Endothelial cell of umbilical vein (primary cell): Measurements from ENCODE around the gene FAM168A. TPM values are rescaled to one million over a fixed set of nuclear protein-coding genes. Genes with fewer than 3 reads are reported as not detected.
A peak's percentile ranks its signal among the peaks of the same experiment; 100 is the strongest.

Source experiments
- BruUV-seq: library from RNA; stranded (reverse); fragments of 400-500 nt; replicated peaks from 2 replicates; lab custom pipeline; 2021; lab: Mats Ljungman, UMichigan
- CTCF ChIA-PET: fragments of 300-600, 350-600 bp; sonication (Branson Sonifier 250); formaldehyde crosslinking; loops from one replicate; lab custom pipeline; 2021; ENCODE audit warnings: antibody characterized with exemption, inconsistent platforms; lab: Charles Lee
- POLR2A ChIA-PET: fragments of 300-600, 350-600 bp; sonication (Branson Sonifier 250); formaldehyde crosslinking; loops from one replicate; lab custom pipeline; 2021; ENCODE audit warnings: antibody characterized with exemption, inconsistent platforms; lab: Charles Lee
- DNase-seq: peaks from one replicate; pipeline ENCODE4 v3.0.0-alpha.2; 2011; ENCODE audit warnings: low read depth, low spot score
- FAIRE-seq: peaks from 2 replicates; lab custom pipeline; 2011; peaks lifted over from hg19 to GRCh38; lab: Jason Lieb, UNC
- H2AFZ ChIP-seq: 2 replicates; pipeline ENCODE4 v1.6.0; 2012; ENCODE audit warnings: low read depth, low read length, control low read depth, inconsistent platforms
- H3K27ac ChIP-seq: 2 replicates; pipeline ENCODE4 v1.5.1; 2011; ENCODE audit warnings: low read depth, mild to moderate bottlenecking, control low read depth, low read length, moderate library complexity; ENCODE audit not compliant: insufficient read depth
- H3K27me3 ChIP-seq, 2 experiments: 2 replicates each; pipeline versions ENCODE4 v1.6.0 to v1.6.1; 2011; ENCODE audit warnings: low read length in 2 of 2, mixed read lengths in 1 of 2; ENCODE audit not compliant: control insufficient read depth in 2 of 2, insufficient read depth in 2 of 2
- H3K36me3 ChIP-seq, 2 experiments: 2 replicates in 1 of 2; 3 replicates in 1 of 2; pipeline ENCODE4 v1.5.1; 2011; ENCODE audit warnings: low read length in 2 of 2, mild to moderate bottlenecking in 1 of 2, moderate library complexity in 1 of 2; ENCODE audit not compliant: control insufficient read depth in 2 of 2, insufficient read depth in 2 of 2; ENCODE audit errors: extremely low read depth in 1 of 2
- H3K4me1 ChIP-seq: 3 replicates; pipeline ENCODE4 v1.5.1; 2011; ENCODE audit warnings: mild to moderate bottlenecking, low read length; ENCODE audit not compliant: control insufficient read depth, insufficient read depth; ENCODE audit errors: extremely low read depth
- H3K4me2 ChIP-seq: 2 replicates; pipeline ENCODE4 v1.6.1; 2011; ENCODE audit warnings: low read length, control low read depth, mixed read lengths; ENCODE audit not compliant: insufficient read depth
- H3K4me3 ChIP-seq, 3 experiments: fragments of 200-600 bp in 1 of 3; sonication (generic), shearing (Covaris generic) in 1 of 3; replicated peaks in 1 of 3; 2 replicates each; pipeline ENCODE4 v1.5.1; 2011 to 2016; ENCODE audit warnings: control low read depth in 3 of 3, low read length in 3 of 3, mild to moderate bottlenecking in 2 of 3, inconsistent platforms in 1 of 3, low read depth in 1 of 3, moderate library complexity in 1 of 3; ENCODE audit not compliant: insufficient read depth in 1 of 3
- H3K79me2 ChIP-seq: 2 replicates; pipeline ENCODE4 v1.6.0; 2012; ENCODE audit warnings: low read length, inconsistent platforms; ENCODE audit not compliant: control insufficient read depth, insufficient read depth
- H3K9ac ChIP-seq: replicated peaks from 2 replicates; pipeline ENCODE3; 2011; ENCODE audit warnings: low read length, control low read depth; ENCODE audit not compliant: insufficient read depth; ENCODE audit errors: extremely low read depth
- H3K9me1 ChIP-seq: replicated peaks from 3 replicates; pipeline ENCODE4 v1.6.0; 2011; ENCODE audit warnings: mild to moderate bottlenecking, low read length; ENCODE audit not compliant: control insufficient read depth, insufficient read depth; ENCODE audit errors: extremely low read depth
- H3K9me3 ChIP-seq: replicated peaks from 2 replicates; pipeline ENCODE4 v1.5.1; 2012; ENCODE audit warnings: low read length, inconsistent platforms; ENCODE audit not compliant: control insufficient read depth, insufficient read depth
- H4K20me1 ChIP-seq: replicated peaks from 2 replicates; pipeline ENCODE3; 2011; ENCODE audit warnings: mild to moderate bottlenecking, low read length; ENCODE audit not compliant: control insufficient read depth, insufficient read depth; ENCODE audit errors: extremely low read depth
- EZH2 ChIP-seq: IDR thresholded peaks from 2 replicates; pipeline ENCODE4 v1.6.1; 2012; ENCODE audit warnings: borderline replicate concordance, low read depth, mild to moderate bottlenecking, moderate library complexity, low read length, inconsistent platforms; ENCODE audit not compliant: severe bottlenecking
- FOS ChIP-seq: IDR thresholded peaks from 2 replicates; pipeline ENCODE4 v1.6.1; 2011; ENCODE audit warnings: mild to moderate bottlenecking, low read length, moderate library complexity, borderline replicate concordance; ENCODE audit not compliant: insufficient read depth
- GATA2 ChIP-seq: IDR thresholded peaks from 2 replicates; pipeline ENCODE4 v1.7.0; 2011; ENCODE audit warnings: low read depth, mild to moderate bottlenecking, moderate library complexity, mixed read lengths, low read length; ENCODE audit not compliant: insufficient read length, insufficient read depth
- JUN ChIP-seq: IDR thresholded peaks from 2 replicates; pipeline ENCODE4 v1.6.1; 2011; ENCODE audit warnings: borderline replicate concordance, low read depth; ENCODE audit not compliant: insufficient read length, insufficient read depth
- MYC ChIP-seq: IDR thresholded peaks from one replicate; pipeline ENCODE4 v1.6.1; 2011; ENCODE audit warnings: mild to moderate bottlenecking, low read depth, low read length
- POLR2AphosphoS5 ChIP-seq: IDR thresholded peaks from 2 replicates; pipeline ENCODE4 v1.6.1; 2012; ENCODE audit warnings: low read depth, mild to moderate bottlenecking, control low read depth, low read length, moderate library complexity; ENCODE audit not compliant: insufficient read depth
- dilution Hi-C: fragments of 300-500 bp; cut with MboI; formaldehyde crosslinking; loops from one replicate; pipeline ENCODE4 v1.15.0; 2019; ENCODE audit warnings: low sequenced_read_pairs; ENCODE audit not compliant: extremely low pct_ligation_motif_present
- intact Hi-C: fragments of 100-400 bp; cut with micrococcal nuclease; formaldehyde crosslinking; loops from one replicate; pipeline ENCODE4 v1.10.0; 2022
- polyA plus RNA-seq, 4 experiments: library from polyadenylated mRNA; depleted of rRNA in 3 of 4; stranded (reverse) in 3 of 4; unstranded in 1 of 4; fragments of >200 nt; gene quantifications; 2 replicates each; pipeline versions ENCODE4 v1.2.1 to v1.2.3, GENCODE V29; 2011 to 2012; ENCODE audit warnings: missing spikeins in 1 of 4
- total RNA-seq: library from RNA; stranded (reverse); gene quantifications from 2 replicates; pipeline ENCODE4 v1.2.3, GENCODE V29; 2021
- TF ChIP-seq, protein P1 (sequence below): IDR thresholded peaks from 2 replicates; pipeline ENCODE4 v1.6.1; 2011; ENCODE audit not compliant: insufficient read depth, insufficient read length

Gene FAM168A
- total and polyA plus RNA-seq, 2 donors (not counting 3 experiments of a cell fraction or from before 2014, with no cell fraction given) = 17.0 to 20.5 TPM

DNA sequence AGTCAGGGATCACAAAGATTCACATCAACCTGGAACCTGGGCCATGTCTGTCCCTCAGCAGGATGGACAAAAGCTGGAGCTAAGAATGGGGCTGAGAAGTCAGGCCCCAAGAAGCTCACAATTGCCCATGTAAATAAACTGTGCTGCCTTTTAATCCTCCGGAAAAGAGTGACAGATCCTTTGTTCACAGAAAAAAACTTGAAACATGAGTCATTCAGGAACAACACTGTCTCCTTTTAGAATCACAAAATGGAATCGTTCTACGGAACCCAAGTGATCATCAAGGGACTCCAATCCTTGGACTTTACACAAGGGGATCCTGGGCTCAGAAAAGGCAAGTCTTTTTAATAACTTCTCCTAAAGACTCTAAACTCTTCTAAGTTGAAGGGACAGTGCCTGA is 185.6 kb downstream of the FAM168A start:
- POLR2A ChIA-PET = no interaction called here
- Histone ChIP-seq H3K4me1 (peaks cover 9% of the 10 kb centered on the region), H3K36me3 (no peaks in the 10 kb centered on the region), H3K9ac (no peak overlapping the region), H3K27me3 (no peaks in the 10 kb centered on the region), H4K20me1 (no peaks in the 10 kb centered on the region), H3K4me3 (no peak overlapping the region), H3K9me3 (no peaks in the 10 kb centered on the region), H3K9me1 (no peaks in the 10 kb centered on the region), H3K79me2 (no peaks in the 10 kb centered on the region), H2AFZ (no peak overlapping the region), H3K27ac (no peak overlapping the region), H3K4me2 (peak overlapping the region; percentile 2)
- dilution Hi-C loops = no loop called here
- CTCF ChIA-PET = interaction anchor here (0.6 to 2.0 kb wide), 3 partner anchors 11 to 249 kb away, joined by 3 to 7 read pairs (median 3); no protein-coding TSS in a partner anchor
- peak; percentile 70 for TF ChIP-seq FOS
- TF ChIP-seq, protein P1, sequence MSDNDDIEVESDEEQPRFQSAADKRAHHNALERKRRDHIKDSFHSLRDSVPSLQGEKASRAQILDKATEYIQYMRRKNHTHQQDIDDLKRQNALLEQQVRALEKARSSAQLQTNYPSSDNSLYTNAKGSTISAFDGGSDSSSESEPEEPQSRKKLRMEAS = no peak
- TF ChIP-seq EZH2 = no peak
- TF ChIP-seq JUN = peak; percentile 65
- no peak for TF ChIP-seq GATA2
- no peak for TF ChIP-seq POLR2AphosphoS5
- FAIRE-seq (peak; percentile 91), DNase-seq (peak; percentile 51)
- intact Hi-C loops = no loop called here
- BruUV-seq = no TSS peak

- FAIRE-seq = no peak
- ChIA-PET CTCF (interaction anchor here (1.2 to 2.0 kb wide), 2 partner anchors 215 to 249 kb away, joined by 5 to 7 read pairs; no protein-coding TSS in a partner anchor), POLR2A (no interaction called here)
- Histone ChIP-seq H2AFZ (no peak overlapping the region), H3K9me1 (no peaks in the 10 kb centered on the region), H3K36me3 (no peaks in the 10 kb centered on the region), H3K27ac (no peak overlapping the region), H3K4me3 (no peak overlapping the region), H3K27me3 (no peaks in the 10 kb centered on the region), H3K9ac (no peak overlapping the region), H3K4me2 (no peak overlapping the region), H3K79me2 (no peaks in the 10 kb centered on the region), H3K9me3 (no peaks in the 10 kb centered on the region), H3K4me1 (peaks cover 9% of the 10 kb centered on the region), H4K20me1 (no peaks in the 10 kb centered on the region)
- intact Hi-C loops (no loop called here), dilution Hi-C loops (no loop called here)
- DNase-seq = no peak
- BruUV-seq = no TSS peak
- no peak for TF ChIP-seq POLR2AphosphoS5
- TF ChIP-seq, protein P1 = no peak
- no peak for TF ChIP-seq MYC
- no peak for TF ChIP-seq GATA2
- TF ChIP-seq FOS = no peak
Measured at GRCh38 chr11:73411031-73411430, 186.9 kb downstream of the FAM168A start.
